HL-60/S4 (cell line): Measurements from ENCODE around the gene MCTP2.

ENCODE experiments used
- in situ Hi-C: fragments of 300-500 bp; cut with MboI; formaldehyde crosslinking; loops from 2 replicates; pipeline ENCODE4 v1.14.3; 2022; ENCODE audit warnings: low sequenced_read_pairs

The MCTP2 gene

DNA sequence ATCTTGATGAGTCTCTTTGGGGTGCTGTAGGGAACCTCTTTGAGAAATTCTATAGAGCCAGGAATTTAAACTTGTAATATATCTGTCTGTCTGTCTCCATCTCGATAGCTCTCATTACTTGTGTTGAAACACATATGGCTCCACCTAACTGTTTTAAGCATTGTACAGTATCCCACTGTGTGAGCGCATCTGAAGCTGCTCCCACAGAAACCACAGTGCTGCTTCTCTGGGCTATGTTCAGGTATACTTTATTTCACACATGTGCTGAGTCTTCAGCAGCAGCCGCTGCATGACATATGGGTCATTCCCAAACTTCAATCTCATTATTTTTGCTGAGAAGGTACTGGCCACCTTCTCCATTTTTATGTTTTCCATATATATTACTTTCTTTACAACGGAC lies 63.9 kb downstream of the MCTP2 start:
- in situ Hi-C loops = no loop called here

GRCh38 chr15:94296717-94297116 lies 65.4 kb downstream of the MCTP2 start:
- in situ Hi-C loops = no loop called here

GRCh38 chr15:94297558-94297957 lies 66.2 kb downstream of the MCTP2 start:
- in situ Hi-C loops = no loop called here

DNA sequence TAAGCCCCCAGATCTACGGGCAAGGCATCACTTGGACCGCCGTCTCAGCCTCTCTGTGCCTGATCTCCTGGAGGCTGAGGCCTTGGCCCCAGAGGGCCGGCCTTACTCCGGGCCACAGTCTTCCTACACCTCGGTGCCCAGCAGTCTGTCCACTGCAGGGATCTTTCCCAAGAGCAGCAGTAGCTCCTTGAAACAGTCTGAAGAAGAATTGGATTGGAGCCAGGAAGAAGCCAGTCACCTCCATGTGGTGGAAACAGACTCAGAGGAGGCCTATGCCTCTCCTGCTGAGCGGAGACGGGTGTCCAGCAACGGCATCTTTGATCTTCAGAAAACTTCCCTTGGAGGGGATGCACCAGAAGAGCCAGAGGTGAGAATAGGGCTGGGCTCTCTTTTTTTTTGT lies 67.0 kb downstream of the MCTP2 start:
- in situ Hi-C loops = no loop called here

DNA sequence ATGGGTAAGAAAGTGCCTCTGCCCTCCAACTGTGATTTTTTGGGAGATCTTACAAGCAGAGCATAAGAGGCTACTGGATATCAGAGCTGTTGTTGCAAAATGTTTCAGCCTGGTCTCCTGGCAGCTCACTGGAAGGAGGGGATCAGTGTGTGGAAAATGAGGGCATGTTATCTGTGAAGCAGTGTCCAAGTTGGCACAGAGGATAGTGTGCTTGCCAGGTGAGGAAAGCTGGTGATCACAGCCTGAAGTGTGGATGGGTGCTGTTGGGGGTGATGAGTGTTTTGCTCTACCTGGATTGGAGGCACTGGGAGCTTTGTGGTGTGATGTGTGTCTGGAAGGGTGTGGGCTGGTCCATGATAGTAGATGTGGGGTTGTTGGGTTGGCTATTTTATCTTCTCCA lies 69.3 kb downstream of the MCTP2 start:
- in situ Hi-C loops = no loop called here

- in situ Hi-C loops = no loop called here
Observed at GRCh38 chr15:94305133-94305532, 73.8 kb downstream of the MCTP2 start.

- in situ Hi-C loops = no loop called here
Observed at GRCh38 chr15:94306700-94307650, 75.6 kb downstream of the MCTP2 start.

DNA sequence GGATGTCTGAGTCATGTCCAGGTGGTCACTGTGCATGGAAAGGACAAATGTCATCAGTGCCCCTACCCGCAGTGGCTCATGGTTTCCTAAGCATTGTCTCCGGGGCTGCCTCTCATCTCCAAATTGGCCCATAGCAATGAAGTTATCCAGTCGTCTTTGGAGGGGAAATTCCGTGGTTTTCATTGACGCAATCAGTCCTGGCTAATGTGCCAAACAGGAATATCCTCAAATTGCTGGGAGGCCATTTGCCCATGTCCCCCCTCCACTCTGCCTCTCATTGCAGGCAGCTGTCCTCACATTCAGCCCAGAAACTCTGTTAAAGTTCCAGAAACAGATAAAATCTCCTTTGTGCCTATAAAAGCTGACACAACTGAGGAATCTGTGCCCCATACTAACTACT lies 81.6 kb downstream of the MCTP2 start:
- in situ Hi-C loops = no loop called here

DNA sequence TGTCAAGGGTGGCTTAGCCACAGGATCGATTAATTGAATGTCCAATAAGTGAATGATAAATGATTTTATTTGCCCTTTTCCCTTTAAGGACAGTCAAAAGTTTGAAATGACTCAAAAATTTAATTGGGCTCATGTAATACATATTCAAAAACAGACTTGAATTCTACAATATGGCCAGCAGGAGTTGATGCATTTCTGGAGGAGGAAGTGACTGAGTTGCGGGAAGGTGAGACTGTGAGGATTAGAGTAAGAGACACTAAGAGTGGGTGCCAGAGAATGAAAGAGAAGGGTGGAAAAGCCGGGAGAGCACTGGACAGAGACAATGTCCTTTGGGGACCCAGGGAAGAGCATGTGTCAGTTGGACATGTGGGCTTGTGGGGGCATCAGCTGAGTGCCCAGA lies 83.3 kb downstream of the MCTP2 start:
- in situ Hi-C loops = no loop called here

DNA sequence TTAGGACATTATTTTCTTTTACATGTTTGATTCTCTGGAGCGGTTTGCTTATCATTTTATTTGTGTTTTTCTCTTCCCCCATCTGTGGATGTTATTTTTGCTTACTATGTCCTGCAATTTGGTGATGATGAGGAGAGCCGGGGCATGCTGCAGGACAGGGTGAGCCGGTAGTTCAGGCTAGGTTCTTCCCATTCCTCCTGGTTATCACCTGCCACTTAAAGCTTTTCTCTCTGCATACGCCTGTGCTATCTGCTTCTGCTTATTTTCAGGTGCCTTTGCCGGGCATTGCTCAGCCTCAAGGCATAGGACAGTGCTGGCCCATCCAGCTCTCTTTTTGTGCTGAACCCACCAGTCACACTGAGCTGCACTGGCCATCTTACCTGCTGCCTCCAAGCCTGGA lies 85.8 kb downstream of the MCTP2 start:
- in situ Hi-C loops = no loop called here

DNA sequence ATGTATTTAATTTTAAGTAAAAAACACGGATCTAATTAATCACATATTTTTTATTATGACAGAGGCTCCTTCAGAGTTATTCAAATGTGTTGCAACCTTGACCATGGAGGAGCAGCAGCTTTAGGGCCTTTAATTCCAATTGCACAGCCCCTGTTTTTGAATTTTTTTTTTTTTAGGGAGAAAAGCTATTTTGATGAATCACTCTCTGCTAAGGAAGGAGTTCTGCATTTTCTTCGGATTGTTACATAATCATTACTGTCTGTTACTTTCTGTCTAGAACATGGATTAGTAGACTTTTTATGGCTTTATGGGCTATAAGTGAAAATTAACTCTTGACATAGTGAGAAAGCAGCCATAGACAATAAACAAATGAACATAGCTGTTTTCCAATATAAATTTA lies 90.8 kb downstream of the MCTP2 start:
- in situ Hi-C loops = loop anchor here (10.0 kb wide), 1 partner anchor 157 kb away; no protein-coding TSS in a partner anchor

- in situ Hi-C loops = loop anchor here (10.0 kb wide), 1 partner anchor 158 kb away; no protein-coding TSS in a partner anchor
Observed at GRCh38 chr15:94323076-94323475, 91.7 kb downstream of the MCTP2 start.

DNA sequence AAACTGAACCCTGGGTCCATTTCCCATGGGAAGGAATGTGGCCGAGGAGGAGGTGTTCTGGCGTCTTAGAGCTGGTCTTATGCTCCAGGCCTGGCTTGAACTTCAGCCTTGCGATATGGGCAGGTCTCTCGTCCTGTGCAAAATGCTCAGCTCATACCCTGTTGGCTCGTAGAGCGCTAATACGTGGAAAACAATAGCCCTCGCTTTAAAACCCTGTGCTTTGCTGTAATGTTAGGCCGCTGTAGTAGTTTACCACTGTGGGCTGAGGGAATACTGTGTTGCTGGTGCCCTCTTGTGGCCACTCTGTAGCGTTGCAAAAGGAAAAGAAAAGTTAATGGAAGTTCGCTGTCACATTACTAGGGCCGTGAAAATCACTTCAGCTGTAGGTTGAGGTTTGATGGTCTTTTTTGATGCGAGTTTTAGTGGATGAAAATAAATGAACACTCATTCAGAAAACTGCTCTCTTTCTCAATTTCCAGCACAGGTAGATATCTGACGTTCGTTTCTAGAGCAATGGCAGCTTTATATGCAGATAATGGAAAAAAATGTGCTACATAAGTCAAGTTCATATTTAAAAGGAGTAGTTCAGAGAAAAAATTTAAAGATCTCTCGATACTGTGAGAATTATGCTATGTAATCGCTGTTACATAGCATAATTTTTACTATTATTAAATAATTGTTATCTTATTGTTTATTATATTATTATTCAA lies 92.9 kb downstream of the MCTP2 start:
- in situ Hi-C loops = loop anchor here (10.0 kb wide), 1 partner anchor 159 kb away; no protein-coding TSS in a partner anchor

DNA sequence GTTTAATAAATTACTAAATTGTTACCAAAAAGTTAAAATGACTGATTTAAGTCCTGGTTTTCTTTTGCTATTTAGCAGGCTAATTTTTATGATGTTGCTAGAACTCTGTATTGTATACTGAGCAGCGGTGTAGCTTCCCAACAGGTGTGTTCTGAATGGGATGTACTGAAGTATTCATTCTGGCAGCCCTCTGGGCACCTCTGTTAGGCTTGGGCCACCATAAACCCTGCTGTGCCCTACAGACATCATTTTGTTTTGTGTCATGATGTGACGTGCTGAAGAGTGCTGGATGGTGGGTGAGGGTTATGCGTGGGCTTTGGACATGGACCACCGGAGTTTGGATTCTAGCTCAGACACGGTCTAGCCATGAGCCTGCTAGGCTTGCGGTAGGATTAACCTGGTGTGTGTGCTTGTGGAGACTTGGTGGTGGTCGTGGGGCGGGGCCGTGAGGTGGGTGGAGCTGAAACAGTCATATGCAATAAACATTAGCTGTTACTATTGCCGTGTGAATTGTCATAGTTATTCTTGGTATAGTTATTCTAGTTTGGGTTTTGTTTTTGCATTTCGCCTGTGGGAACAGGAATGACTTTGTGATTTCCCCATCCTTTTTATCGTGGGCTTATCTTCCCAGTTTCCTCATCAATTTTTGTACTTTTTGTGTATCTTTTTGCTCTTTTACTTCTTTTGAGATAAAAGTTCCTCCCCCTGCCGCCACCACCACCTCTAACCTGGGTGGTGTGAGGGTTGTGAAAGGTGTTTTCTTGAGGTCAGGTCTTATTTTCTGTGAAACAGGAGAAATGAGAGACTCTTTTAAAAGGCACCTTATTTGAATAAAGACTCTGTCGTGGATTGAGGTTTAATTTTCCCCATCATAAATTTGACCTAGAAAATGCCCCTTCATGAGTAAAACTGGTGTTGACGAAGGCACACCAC lies 93.7 kb downstream of the MCTP2 start:
- in situ Hi-C loops = loop anchor here (10.0 kb wide), 1 partner anchor 160 kb away; no protein-coding TSS in a partner anchor

DNA sequence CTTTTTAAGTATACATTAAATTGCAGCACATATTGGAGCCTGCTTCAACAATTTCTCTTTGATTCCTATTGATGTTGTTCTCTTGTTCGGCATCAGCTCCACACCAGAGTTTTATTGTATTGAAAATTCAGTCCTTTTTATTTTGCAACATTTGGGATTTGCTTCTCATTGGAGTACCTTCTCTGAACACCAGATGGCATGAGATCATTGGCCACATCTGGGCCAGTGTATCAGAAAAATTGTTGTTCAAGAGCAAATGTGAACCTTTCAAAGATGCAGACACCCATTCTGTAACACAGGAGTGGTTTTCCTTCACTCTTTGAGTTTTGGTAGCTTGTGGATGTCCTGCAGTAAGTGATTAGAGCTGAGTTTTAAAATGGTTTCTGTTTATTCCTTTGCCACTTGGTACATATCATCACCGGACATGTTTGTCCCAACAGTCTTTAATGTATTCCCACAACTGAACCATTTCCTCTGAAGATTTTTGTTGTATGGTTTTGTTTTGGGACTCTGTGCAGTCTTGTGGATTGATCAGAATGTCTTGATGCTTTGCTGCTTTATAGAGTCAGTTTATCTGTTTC lies 96.1 kb downstream of the MCTP2 start:
- in situ Hi-C loops = loop anchor here (10.0 kb wide), 1 partner anchor 163 kb away; no protein-coding TSS in a partner anchor

GRCh38 chr15:94331731-94332130 lies 100.4 kb downstream of the MCTP2 start:
- in situ Hi-C loops = no loop called here

DNA sequence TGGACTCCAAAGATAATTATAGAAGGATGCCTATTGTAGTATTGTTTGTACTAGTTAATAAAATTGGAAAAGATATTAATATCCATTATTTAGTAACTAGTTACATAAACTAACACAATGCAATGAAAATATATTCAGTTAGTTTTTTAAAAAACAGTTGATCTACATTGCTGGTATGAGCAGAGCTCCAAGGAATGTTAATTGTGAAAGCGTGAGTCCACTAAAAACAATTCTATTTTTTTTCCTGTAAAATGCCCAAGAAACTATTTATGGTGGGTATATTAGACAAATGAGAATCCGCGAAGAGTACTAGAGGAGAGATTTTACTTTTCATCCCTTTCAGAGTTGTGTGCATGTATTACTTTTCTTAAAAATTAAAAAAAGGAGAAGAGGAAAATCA lies 104.3 kb downstream of the MCTP2 start:
- in situ Hi-C loops = no loop called here

GRCh38 chr15:94336817-94337467 lies 105.6 kb downstream of the MCTP2 start:
- in situ Hi-C loops = no loop called here

- in situ Hi-C loops = no loop called here
Observed at GRCh38 chr15:94338243-94338846, 107.0 kb downstream of the MCTP2 start.
